HCT116 (cell line): ENCODE measurements around the gene ATP6AP1. TPM values are rescaled to one million over a fixed set of nuclear protein-coding genes. Genes with fewer than 3 reads are reported as not detected.

Source experiments
- ATAC-seq: fragments of 200-7000 bp; cut with Tn5 transposase; 2 replicates; pipeline ENCODE4 v1.9.1; 2020; ENCODE audit warnings: mild to moderate bottlenecking, moderate library complexity
- BruUV-seq: library from RNA; stranded (reverse); fragments of 400-500 nt; replicated peaks from 2 replicates; lab custom pipeline; 2021; lab: Mats Ljungman, UMichigan
- CTCF ChIA-PET: fragments of 300-600 bp; sonication (Branson Sonifier 250); formaldehyde crosslinking; loops from one replicate; lab custom pipeline; 2021; ENCODE audit warnings: antibody characterized with exemption; lab: Charles Lee
- POLR2A ChIA-PET: fragments of 300-600, 350-600 bp; sonication (Branson Sonifier 250); formaldehyde crosslinking; loops from one replicate; lab custom pipeline; 2021; ENCODE audit warnings: antibody characterized with exemption; lab: Charles Lee
- RAD21 ChIA-PET, 2 experiments: fragments of 300-600 bp; sonication (Branson Sonifier 250); formaldehyde crosslinking; loops; one replicate each; lab custom pipeline; 2023; ENCODE audit warnings: low total read pairs in 2 of 2; ENCODE audit not compliant: uncharacterized antibody in 2 of 2, unreplicated experiment in 2 of 2, low non-redundant PET in 1 of 2; lab: Charles Lee
- DNase-seq: peaks from one replicate; pipeline ENCODE4 v3.0.0-alpha.2; 2010; ENCODE audit warnings: low read depth, low spot score
- H2AFZ ChIP-seq: fragments of 200-600 bp; shearing (Covaris generic), sonication (generic); 2 replicates; pipeline ENCODE4 v1.6.1; 2017; ENCODE audit warnings: low read depth, mixed run types, mixed read lengths, antibody characterized with exemption, low read length; ENCODE audit not compliant: poor library complexity, severe bottlenecking
- H3K27ac ChIP-seq: 2 replicates; pipeline ENCODE4 v1.5.1; 2012; ENCODE audit warnings: low read depth, low read length
- H3K27me3 ChIP-seq: fragments of 200-600 bp; sonication (generic); 2 replicates; pipeline ENCODE4 v1.6.1; 2016; ENCODE audit warnings: mixed run types, low read length, mixed read lengths; ENCODE audit not compliant: insufficient read depth
- H3K36me3 ChIP-seq, 2 experiments: fragments of 200-500 bp in 1 of 2; fragments of 200-600 bp in 1 of 2; sonication (Bioruptor generic) in 1 of 2; sonication (generic) in 1 of 2; 2 replicates each; pipeline versions ENCODE4 v1.5.1 to v1.6.1; 2014 to 2016; ENCODE audit warnings: low read length in 2 of 2, inconsistent platforms in 1 of 2, mixed read lengths in 1 of 2, mixed run types in 1 of 2; ENCODE audit not compliant: insufficient read depth in 2 of 2, control insufficient read depth in 1 of 2
- H3K4me1 ChIP-seq, 2 experiments: fragments of 200-600 bp in 1 of 2; sonication (generic) in 1 of 2; 2 replicates each; pipeline versions ENCODE4 v1.5.1 to v1.6.1; 2012 to 2017; ENCODE audit warnings: low read length in 2 of 2, inconsistent platforms in 1 of 2, mild to moderate bottlenecking in 1 of 2, mixed read lengths in 1 of 2, mixed run types in 1 of 2, moderate library complexity in 1 of 2; ENCODE audit not compliant: insufficient read depth in 2 of 2, control insufficient read depth in 1 of 2
- H3K4me2 ChIP-seq: fragments of 200-600 bp; sonication (generic); 2 replicates; pipeline ENCODE4 v1.6.1; 2017; ENCODE audit warnings: mixed run types, low read length, mixed read lengths
- H3K4me3 ChIP-seq, 2 experiments: fragments of 200-600 bp in 1 of 2; sonication (generic) in 1 of 2; replicated peaks in 1 of 2; 2 replicates each; pipeline ENCODE4 v1.5.1; 2011 to 2016; ENCODE audit warnings: low read length in 2 of 2, control low read depth in 1 of 2, low read depth in 1 of 2, mild to moderate bottlenecking in 1 of 2, mixed read lengths in 1 of 2, mixed run types in 1 of 2
- H3K79me2 ChIP-seq: fragments of 200-600 bp; sonication (generic); 2 replicates; pipeline ENCODE4 v1.6.1; 2017; ENCODE audit warnings: mild to moderate bottlenecking, mixed run types, low read length, moderate library complexity, mixed read lengths; ENCODE audit not compliant: insufficient read depth
- H3K9ac ChIP-seq: fragments of 200-600 bp; sonication (generic); 2 replicates; pipeline ENCODE4 v1.6.1; 2016; ENCODE audit warnings: low read length, mixed read lengths
- H3K9me2 ChIP-seq: fragments of 200-600 bp; sonication (generic), shearing (Covaris generic); 2 replicates; pipeline ENCODE4 v1.6.1; 2017; ENCODE audit warnings: mixed run types, mild to moderate bottlenecking, moderate library complexity; ENCODE audit not compliant: insufficient read depth
- H3K9me3 ChIP-seq, 2 experiments: fragments of 200-500 bp in 1 of 2; fragments of 200-600 bp in 1 of 2; sonication (Bioruptor generic) in 1 of 2; sonication (generic) in 1 of 2; 2 replicates each; pipeline ENCODE4 v1.6.1; 2014 to 2017; ENCODE audit warnings: low read length in 2 of 2, mixed read lengths in 2 of 2, inconsistent platforms in 1 of 2, low read depth in 1 of 2, mild to moderate bottlenecking in 1 of 2, mixed run types in 1 of 2, moderate library complexity in 1 of 2; ENCODE audit not compliant: control insufficient read depth in 1 of 2, insufficient read depth in 1 of 2
- H4K20me1 ChIP-seq: fragments of 200-600 bp; sonication (generic), shearing (Covaris generic); 2 replicates; pipeline ENCODE4 v1.6.1; 2017; ENCODE audit warnings: mixed run types, mild to moderate bottlenecking, moderate library complexity; ENCODE audit not compliant: insufficient read depth
- ATF3 ChIP-seq: IDR thresholded peaks from 2 replicates; pipeline ENCODE4 v1.6.1; 2012
- CBX3 ChIP-seq: IDR thresholded peaks from 2 replicates; pipeline ENCODE4 v1.6.1; 2012; ENCODE audit warnings: low read depth
- CEBPB ChIP-seq: IDR thresholded peaks from 2 replicates; pipeline ENCODE4 v1.6.1; 2012; ENCODE audit warnings: low read depth
- CTCF ChIP-seq, 3 experiments: fragments of 200-600 bp in 1 of 3; sonication (generic) in 1 of 3; IDR thresholded peaks in 2 of 3; conservative IDR thresholded peaks in 1 of 3; 2 replicates each; pipeline ENCODE4 v1.5.1; 2012 to 2017; ENCODE audit warnings: low read depth in 2 of 3, low read length in 2 of 3, antibody characterized with exemption in 1 of 3, borderline replicate concordance in 1 of 3, control low read depth in 1 of 3, mild to moderate bottlenecking in 1 of 3, mixed read lengths in 1 of 3, mixed run types in 1 of 3, moderate library complexity in 1 of 3; ENCODE audit not compliant: insufficient read depth in 1 of 3
- EZH2phosphoT487 ChIP-seq: fragments of 200-600 bp; IDR thresholded peaks from 2 replicates; pipeline ENCODE4 v1.6.1; 2018; ENCODE audit warnings: antibody characterized with exemption, borderline replicate concordance
- MAX ChIP-seq: IDR thresholded peaks from 2 replicates; pipeline ENCODE4 v1.6.1; 2012
- POLR2A ChIP-seq: IDR thresholded peaks from 2 replicates; pipeline ENCODE4 v1.7.0; 2011; ENCODE audit warnings: borderline replicate concordance; ENCODE audit not compliant: insufficient read depth, insufficient read length; ENCODE audit errors: extremely low read depth
- POLR2AphosphoS5 ChIP-seq: IDR thresholded peaks from 2 replicates; pipeline ENCODE4 v1.6.1; 2011; ENCODE audit warnings: mild to moderate bottlenecking, low read depth, low read length, moderate library complexity
- SP1 ChIP-seq: IDR thresholded peaks from 2 replicates; pipeline ENCODE4 v1.6.1; 2012; ENCODE audit warnings: low read depth
- SRF ChIP-seq: IDR thresholded peaks from 2 replicates; pipeline ENCODE4 v1.6.1; 2012; ENCODE audit warnings: low read depth
- TCF7L2 ChIP-seq: IDR thresholded peaks from 2 replicates; pipeline ENCODE4 v1.7.0; 2011; ENCODE audit warnings: borderline replicate concordance, inconsistent platforms; ENCODE audit not compliant: insufficient read depth, insufficient read length; ENCODE audit errors: extremely low read depth
- YY1 ChIP-seq: IDR thresholded peaks from 2 replicates; pipeline ENCODE4 v1.6.1; 2011; ENCODE audit warnings: low read length, low read depth, moderate library complexity, mild to moderate bottlenecking; ENCODE audit not compliant: insufficient replicate concordance; ENCODE audit errors: extremely low read depth
- ZBTB33 ChIP-seq: IDR thresholded peaks from 2 replicates; pipeline ENCODE4 v1.6.1; 2011; ENCODE audit warnings: mild to moderate bottlenecking, low read length, moderate library complexity; ENCODE audit not compliant: insufficient replicate concordance; ENCODE audit errors: extremely low read depth
- ZFX ChIP-seq: fragments of 450-650 bp; IDR thresholded peaks from 2 replicates; pipeline ENCODE4 v1.6.1; 2017
- ZNF274 ChIP-seq: fragments of 200-500 bp; sonication (Bioruptor generic); IDR thresholded peaks from 2 replicates; pipeline ENCODE4 v1.6.1; 2014; ENCODE audit warnings: mild to moderate bottlenecking, low read depth, low read length, inconsistent platforms
- intact Hi-C: fragments of 100-400 bp; cut with micrococcal nuclease; formaldehyde crosslinking; loops from 2 replicates; pipeline ENCODE4 v1.10.0; 2022
- total RNA-seq: library from RNA; stranded (reverse); gene quantifications from one replicate; pipeline ENCODE4 v1.2.1, GENCODE V29; 2021; ENCODE audit not compliant: unreplicated experiment

Gene ATP6AP1
- total RNA-seq, 1 experiment from 2014 or later, result 53.4 TPM

GRCh38 chrX:154462396-154462795 is 33.9 kb downstream of the ATP6AP1 start:
- H3K9ac ChIP-seq, result no peak overlapping the region
- DNase-seq, result no peak
- H3K9me3 ChIP-seq, result no peaks in the 10 kb centered on the region
- no peak for TF ChIP-seq POLR2AphosphoS5
- TF ChIP-seq CBX3, result no peak
- TF ChIP-seq TCF7L2, result no peak
- ChIA-PET CTCF (no interaction called here), RAD21 (no interaction called here), POLR2A (no interaction called here)
- H3K79me2 ChIP-seq, result peaks cover 24% of the 10 kb centered on the region
- intact Hi-C loops, result no loop called here
- no peaks in the 10 kb centered on the region for H4K20me1 ChIP-seq
- no TSS peak for BruUV-seq
- no peak overlapping the region for H3K4me2 ChIP-seq
- ATAC-seq, result no peak
- no peaks in the 10 kb centered on the region for H3K27me3 ChIP-seq
- peaks cover 5 to 8% of the 10 kb centered on the region in 2 experiments; a peak in 1 of 4 replicates for H3K4me1 ChIP-seq
- peaks cover 2 to 4% of the 10 kb centered on the region in 2 experiments; a peak in 1 of 4 replicates for H3K36me3 ChIP-seq
- H2AFZ ChIP-seq, result no peak overlapping the region
- no peak overlapping the region for H3K4me3 ChIP-seq
- H3K27ac ChIP-seq, result no peak overlapping the region
- no peaks in the 10 kb centered on the region for H3K9me2 ChIP-seq

GRCh38 chrX:154463611-154464220 is 35.2 kb downstream of the ATP6AP1 start:
- Histone ChIP-seq H3K27me3 (no peaks in the 10 kb centered on the region), H3K36me3 (peaks cover 2 to 4% of the 10 kb centered on the region in 2 experiments; a peak in 1 of 4 replicates), H3K4me2 (no peak overlapping the region), H2AFZ (no peak overlapping the region), H3K9me3 (no peaks in the 10 kb centered on the region), H3K79me2 (peaks cover 20% of the 10 kb centered on the region), H3K9ac (no peak overlapping the region), H3K9me2 (no peaks in the 10 kb centered on the region), H3K27ac (no peak overlapping the region), H4K20me1 (no peaks in the 10 kb centered on the region), H3K4me3 (no peak overlapping the region), H3K4me1 (peaks cover 5 to 6% of the 10 kb centered on the region in 2 experiments; a peak in 1 of 4 replicates)
- ChIA-PET CTCF (no interaction called here), POLR2A (no interaction called here), RAD21 (no interaction called here)
- DNase-seq (no peak), ATAC-seq (no peak)
- intact Hi-C loops, result no loop called here
- no TSS peak for BruUV-seq
- TF ChIP-seq ZNF274 (no peak), ATF3 (no peak), MAX (no peak), EZH2phosphoT487 (no peak), POLR2AphosphoS5 (no peak), CBX3 (no peak), SRF (no peak), SP1 (no peak), ZFX (no peak), YY1 (no peak), CEBPB (no peak), ZBTB33 (no peak), POLR2A (no peak), CTCF (IDR thresholded peaks at IDR 0.05 in 2 of 3, conservative IDR thresholded peaks at IDR 0.05 in 1 of 3; ENCODE audit: borderline replicate concordance in 1 of 3, insufficient read depth in 1 of 3, low read depth in 2 of 3, low read length in 2 of 3) (no peak)
